ENCODE data around the gene FUT9.

The FUT9 gene

DNA sequence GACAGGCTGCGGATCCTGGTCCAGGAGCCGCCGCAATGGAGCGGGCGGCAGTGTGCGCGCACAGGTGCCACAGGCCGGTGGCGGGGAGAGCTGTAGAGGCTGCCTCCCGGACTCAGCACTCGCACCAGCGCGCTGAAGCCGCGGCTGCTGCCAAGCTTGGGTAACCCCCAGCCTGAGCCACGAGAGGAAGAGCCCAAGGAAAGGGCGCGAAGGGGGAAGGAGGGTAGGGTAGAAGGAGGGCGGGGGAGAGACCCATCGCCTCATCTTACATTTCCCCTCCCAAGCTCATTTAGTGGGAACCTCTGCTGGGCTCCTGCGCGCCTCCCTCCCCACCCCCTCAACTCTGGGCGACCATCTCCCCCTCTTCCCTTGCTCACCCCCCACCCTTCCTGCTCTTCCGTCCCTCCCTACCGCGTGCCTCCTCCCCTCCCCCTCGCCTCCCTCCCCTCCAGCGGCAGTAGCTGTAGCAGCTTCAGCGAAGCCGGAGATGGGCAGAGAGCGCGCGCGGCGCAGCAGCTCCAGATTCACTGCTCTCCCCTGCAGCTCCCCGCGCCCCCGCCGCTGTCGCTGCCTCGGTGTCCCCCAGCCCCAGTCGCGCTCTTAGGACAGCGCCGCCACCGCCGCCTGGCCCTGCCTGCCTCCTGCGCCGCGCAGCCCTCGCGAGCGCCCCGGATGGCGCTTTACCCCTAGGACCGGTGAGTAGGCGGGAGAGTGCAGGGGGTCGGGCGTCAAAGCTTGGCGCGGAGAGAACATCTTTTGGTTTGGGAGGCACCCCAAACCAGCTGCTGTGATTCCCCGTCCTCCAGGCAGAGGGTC lies at the start of gene FUT9:
TSS of gene FUT9 (plus strand) at position 457 of the 816 bp plus-strand sequence. CDS start 187,182 bp downstream, outside the sequence.
- Mint-ChIP-seq H3K4me3 (no peak within 1 kb of the TSS), H3K27ac (no peak within 1 kb of the TSS), H3K9me3 (no peaks in the 10 kb centered on the region)

DNA sequence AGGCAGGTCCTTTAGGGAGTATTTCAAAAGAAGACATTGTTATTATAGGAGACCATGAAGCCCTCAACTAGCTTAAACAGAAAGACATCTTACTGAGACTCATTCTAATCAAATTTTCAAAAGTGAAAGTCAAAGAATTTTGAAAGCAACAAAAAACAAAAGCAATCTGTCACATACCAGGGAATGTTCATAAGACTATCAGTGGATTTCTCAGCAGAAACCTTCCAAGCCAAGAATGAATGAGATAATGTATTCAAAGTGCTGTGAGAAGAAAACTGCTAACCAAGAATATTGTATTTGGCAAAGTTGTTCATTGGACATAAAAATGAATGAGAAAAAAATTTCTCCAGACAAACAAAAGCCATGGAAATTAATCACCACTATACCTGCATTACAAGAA lies 48.2 kb upstream of the FUT9 start:
- no peak overlapping the region for H3K4me3 Mint-ChIP-seq
- no peaks in the 10 kb centered on the region for H3K36me3 Mint-ChIP-seq (ENCODE audit: low read depth)
- peaks cover 6% of the 10 kb centered on the region for H3K9me3 Mint-ChIP-seq
- H3K4me1 Mint-ChIP-seq (ENCODE audit: low read depth) = no peaks in the 10 kb centered on the region
- H3K27ac Mint-ChIP-seq = no peak overlapping the region
- no peaks in the 10 kb centered on the region for H3K27me3 Mint-ChIP-seq

More for the DNA sequence above, at the start of gene FUT9:
- peaks cover 37% of the 10 kb centered on the region for H3K27me3 Mint-ChIP-seq
- H3K36me3 Mint-ChIP-seq (ENCODE audit: low read depth) = no peaks in the 10 kb centered on the region
- no peaks in the 10 kb centered on the region for H3K4me1 Mint-ChIP-seq (ENCODE audit: low read depth)

DNA sequence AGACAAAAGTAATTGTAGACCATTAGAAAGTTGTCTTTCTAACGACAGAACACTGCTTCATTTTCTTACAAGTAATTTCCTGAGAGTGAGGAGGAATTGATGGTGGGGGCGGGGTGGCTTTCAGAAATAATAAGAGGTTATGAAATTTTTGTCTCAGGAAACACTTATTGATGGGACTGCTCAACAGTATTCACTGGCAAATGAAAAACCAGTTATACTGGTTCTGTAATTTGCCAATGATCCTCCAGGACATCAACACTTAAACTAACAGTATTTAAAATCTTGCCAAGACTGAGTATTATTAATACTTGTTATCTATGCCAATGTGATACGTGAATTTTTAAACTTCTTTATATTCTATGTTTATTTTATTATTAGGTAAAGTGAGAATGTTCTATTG lies 41.8 kb upstream of the FUT9 start:
- H3K9me3 Mint-ChIP-seq = peaks cover 4% of the 10 kb centered on the region
- no peak overlapping the region for H3K27ac Mint-ChIP-seq
- H3K4me3 Mint-ChIP-seq = no peak overlapping the region
- H3K36me3 Mint-ChIP-seq (ENCODE audit: low read depth) = no peaks in the 10 kb centered on the region
- H3K27me3 Mint-ChIP-seq = no peaks in the 10 kb centered on the region
- no peaks in the 10 kb centered on the region for H3K4me1 Mint-ChIP-seq (ENCODE audit: low read depth)

DNA sequence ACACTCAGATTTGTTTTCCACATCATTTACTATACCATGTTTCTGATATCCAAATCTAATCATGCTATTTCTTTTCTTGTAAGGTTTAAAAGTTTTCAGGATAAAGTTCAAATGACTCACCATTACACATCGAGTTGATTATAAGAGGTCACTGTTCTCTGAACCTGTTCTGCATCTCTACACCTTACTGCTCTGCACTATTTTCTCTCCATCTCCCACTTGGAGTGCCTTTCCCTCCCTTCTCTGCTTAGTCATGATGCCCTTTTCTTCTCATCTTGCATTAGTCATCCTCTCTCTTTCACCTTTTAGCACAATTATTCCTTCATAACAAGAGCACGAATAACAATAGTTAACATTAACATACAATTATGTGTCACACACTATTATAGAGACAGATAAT lies 37.5 kb upstream of the FUT9 start:
- Mint-ChIP-seq H3K4me1 (ENCODE audit: low read depth) (no peaks in the 10 kb centered on the region), H3K27ac (no peak overlapping the region), H3K9me3 (peaks cover 4% of the 10 kb centered on the region), H3K36me3 (ENCODE audit: low read depth) (no peaks in the 10 kb centered on the region), H3K4me3 (no peak overlapping the region), H3K27me3 (no peaks in the 10 kb centered on the region)

DNA sequence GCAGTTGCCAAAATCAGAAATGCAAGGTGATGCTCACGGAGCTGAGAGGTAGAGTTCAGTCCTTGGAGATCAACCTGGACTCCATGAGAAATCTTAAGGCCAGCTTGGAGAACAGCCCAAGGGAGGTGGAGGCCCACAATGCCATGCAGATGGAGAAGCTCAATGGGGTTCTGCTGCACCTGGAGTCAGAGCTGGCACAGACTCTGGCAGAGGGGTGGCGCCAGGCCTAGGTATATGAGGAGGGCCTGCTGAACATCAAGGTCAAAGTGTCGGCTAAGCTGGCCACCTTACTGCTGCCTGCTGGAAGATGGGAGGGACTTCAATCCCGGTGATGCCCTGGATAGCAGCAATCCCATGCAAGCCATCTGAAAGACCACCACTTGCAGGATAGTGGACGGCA lies 23.9 kb upstream of the FUT9 start:
- Mint-ChIP-seq H3K9me3 (peaks cover 25% of the 10 kb centered on the region), H3K27me3 (no peaks in the 10 kb centered on the region), H3K4me1 (ENCODE audit: low read depth) (no peaks in the 10 kb centered on the region), H3K4me3 (no peak overlapping the region), H3K36me3 (ENCODE audit: low read depth) (no peaks in the 10 kb centered on the region), H3K27ac (no peak overlapping the region)

DNA sequence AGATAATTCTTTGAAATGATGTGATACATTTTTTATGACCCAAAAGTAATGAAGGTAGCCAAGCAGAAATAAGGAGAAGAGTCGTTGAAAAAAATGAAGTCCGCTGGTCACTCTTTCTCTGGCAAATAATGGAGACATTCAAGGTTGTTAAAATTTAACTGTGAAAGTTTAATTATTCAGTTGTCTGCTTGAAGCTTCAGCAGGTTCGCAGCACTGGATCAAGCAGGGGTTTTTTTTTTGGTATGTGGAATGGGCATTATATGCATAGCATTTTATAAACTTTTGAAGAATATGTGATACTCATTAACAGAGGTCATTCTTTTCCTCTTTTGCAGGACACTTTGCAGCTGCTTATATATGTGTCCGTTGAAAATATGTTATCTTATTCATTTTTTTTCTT lies 21.6 kb upstream of the FUT9 start:
- Mint-ChIP-seq H3K9me3 (peaks cover 27% of the 10 kb centered on the region), H3K36me3 (ENCODE audit: low read depth) (no peaks in the 10 kb centered on the region), H3K27me3 (no peaks in the 10 kb centered on the region), H3K27ac (no peak overlapping the region), H3K4me3 (no peak overlapping the region), H3K4me1 (ENCODE audit: low read depth) (no peaks in the 10 kb centered on the region)

DNA sequence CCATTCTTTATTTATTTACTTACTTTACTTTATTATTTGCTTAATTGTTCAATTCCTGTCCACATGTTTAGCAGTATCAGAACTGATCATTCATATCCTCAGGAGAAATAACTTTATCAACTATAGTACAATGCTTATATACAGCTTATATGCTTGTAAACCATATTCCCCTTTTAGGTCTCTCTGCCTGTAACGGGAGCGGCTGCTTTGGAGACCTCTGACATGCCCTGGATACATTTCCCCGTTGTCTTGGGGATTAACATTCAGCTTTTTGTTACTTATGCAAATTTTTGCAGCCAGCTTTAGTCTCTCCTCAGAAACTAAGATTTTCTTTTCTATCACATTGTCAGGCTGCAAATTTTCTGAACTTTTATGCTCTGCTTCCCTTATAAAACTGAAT lies 17.6 kb upstream of the FUT9 start:
- H3K27me3 Mint-ChIP-seq = no peaks in the 10 kb centered on the region
- H3K9me3 Mint-ChIP-seq = peaks cover 12% of the 10 kb centered on the region
- H3K36me3 Mint-ChIP-seq (ENCODE audit: low read depth) = no peaks in the 10 kb centered on the region
- H3K4me3 Mint-ChIP-seq = no peak overlapping the region
- no peak overlapping the region for H3K27ac Mint-ChIP-seq
- no peaks in the 10 kb centered on the region for H3K4me1 Mint-ChIP-seq (ENCODE audit: low read depth)

DNA sequence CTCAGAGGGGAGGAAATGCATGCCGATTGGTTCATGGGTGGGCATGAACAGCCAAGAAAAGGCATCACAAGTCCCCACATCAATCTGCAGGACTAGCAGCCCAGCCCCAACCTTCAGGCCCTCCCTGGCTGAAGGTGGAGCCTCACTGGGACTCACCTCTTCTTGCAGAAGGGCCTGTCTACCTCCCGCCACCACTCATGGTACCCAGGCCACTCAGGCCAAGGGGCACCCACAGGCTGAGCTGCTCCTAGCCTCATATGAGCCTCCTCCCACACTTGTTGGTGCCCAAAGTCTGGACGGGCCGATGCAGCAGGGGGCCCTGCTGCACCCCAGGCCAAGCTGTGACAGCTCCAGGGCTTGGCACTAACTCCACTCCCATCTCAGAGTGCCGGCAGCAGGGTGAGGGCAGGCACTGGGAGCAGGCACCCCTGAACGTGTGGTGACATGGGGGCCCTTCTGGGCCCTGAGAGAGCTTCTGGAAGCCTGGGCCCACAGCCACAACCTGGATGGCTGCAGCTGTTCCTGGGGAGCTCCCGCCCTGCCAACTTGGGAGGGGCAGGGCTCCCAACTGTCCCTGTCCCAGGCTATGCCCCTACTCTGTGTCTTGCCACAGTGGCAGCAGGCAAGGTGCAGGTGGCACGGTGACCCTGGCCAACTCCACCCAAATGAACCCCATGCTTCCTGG lies 13.7 kb upstream of the FUT9 start:
- no peak overlapping the region for H3K27ac Mint-ChIP-seq
- no peak overlapping the region for H3K4me3 Mint-ChIP-seq
- H3K36me3 Mint-ChIP-seq (ENCODE audit: low read depth) = no peaks in the 10 kb centered on the region
- no peaks in the 10 kb centered on the region for H3K4me1 Mint-ChIP-seq (ENCODE audit: low read depth)
- H3K27me3 Mint-ChIP-seq = no peaks in the 10 kb centered on the region
- H3K9me3 Mint-ChIP-seq = peaks cover 10% of the 10 kb centered on the region

DNA sequence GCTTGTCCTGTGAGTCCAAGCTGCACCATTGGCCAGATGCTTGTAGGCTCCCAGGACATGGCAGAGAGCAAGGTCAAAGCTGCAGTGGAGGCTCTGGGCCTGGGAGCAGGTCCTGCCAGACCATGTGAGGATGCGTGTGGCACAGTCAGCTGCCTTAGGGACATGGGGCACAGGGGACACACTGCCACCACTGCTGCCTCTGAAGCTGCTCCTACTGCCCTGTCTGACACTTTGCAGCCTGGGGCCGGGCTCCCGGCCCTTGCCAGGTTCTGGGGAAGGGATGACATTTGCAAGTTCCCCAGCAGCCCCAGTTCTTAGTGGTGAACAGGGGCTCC lies 13.2 kb upstream of the FUT9 start:
- H3K4me1 Mint-ChIP-seq (ENCODE audit: low read depth) = no peaks in the 10 kb centered on the region
- H3K9me3 Mint-ChIP-seq = peaks cover 10% of the 10 kb centered on the region
- no peaks in the 10 kb centered on the region for H3K36me3 Mint-ChIP-seq (ENCODE audit: low read depth)
- H3K27ac Mint-ChIP-seq = no peak overlapping the region
- no peak overlapping the region for H3K4me3 Mint-ChIP-seq
- H3K27me3 Mint-ChIP-seq = no peaks in the 10 kb centered on the region

DNA sequence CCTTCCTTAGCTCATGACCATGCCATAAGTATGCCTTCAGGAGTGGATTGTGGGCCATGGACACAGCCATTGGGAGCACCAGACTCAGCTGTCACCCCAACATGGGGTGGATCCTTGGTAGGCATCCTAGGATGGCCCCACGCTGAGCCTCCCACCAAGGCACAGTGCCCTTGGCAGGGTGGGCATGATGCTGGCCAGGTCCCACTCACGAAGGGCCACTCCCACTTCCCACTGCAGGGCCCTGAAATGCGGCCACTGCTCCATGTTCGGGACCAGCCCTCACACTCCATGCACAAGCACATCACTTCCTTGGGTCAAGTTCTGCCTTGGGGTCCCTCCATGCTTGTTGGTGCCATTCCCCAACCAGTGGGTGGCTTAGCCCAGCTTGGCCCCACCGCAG lies 12.9 kb upstream of the FUT9 start:
- H3K9me3 Mint-ChIP-seq = peaks cover 10% of the 10 kb centered on the region
- no peaks in the 10 kb centered on the region for H3K27me3 Mint-ChIP-seq
- H3K4me1 Mint-ChIP-seq (ENCODE audit: low read depth) = no peaks in the 10 kb centered on the region
- H3K36me3 Mint-ChIP-seq (ENCODE audit: low read depth) = no peaks in the 10 kb centered on the region
- no peak overlapping the region for H3K4me3 Mint-ChIP-seq
- no peak overlapping the region for H3K27ac Mint-ChIP-seq

DNA sequence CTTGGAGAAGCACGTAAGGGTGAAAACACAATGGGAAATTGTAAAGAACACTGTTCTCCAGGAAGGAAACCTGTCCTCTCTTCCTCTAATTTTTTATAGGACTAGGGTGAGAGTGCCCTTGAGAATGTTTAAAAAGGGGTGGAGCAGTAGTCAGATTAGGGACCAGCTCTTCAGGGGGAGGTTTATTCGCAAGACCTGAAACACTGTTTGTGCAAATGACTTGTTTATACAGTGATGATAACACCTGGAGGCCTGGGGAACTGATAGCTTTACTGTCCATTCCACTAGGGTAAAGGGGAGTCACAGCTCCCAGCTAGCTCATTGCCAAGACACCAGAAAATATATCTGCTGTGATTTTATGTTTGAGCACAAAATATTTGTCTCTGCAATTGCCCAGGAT lies 8.1 kb upstream of the FUT9 start:
- Mint-ChIP-seq H3K4me1 (ENCODE audit: low read depth) (no peaks in the 10 kb centered on the region), H3K27me3 (no peaks in the 10 kb centered on the region), H3K36me3 (ENCODE audit: low read depth) (no peaks in the 10 kb centered on the region), H3K4me3 (no peak overlapping the region), H3K27ac (no peak overlapping the region), H3K9me3 (no peaks in the 10 kb centered on the region)

DNA sequence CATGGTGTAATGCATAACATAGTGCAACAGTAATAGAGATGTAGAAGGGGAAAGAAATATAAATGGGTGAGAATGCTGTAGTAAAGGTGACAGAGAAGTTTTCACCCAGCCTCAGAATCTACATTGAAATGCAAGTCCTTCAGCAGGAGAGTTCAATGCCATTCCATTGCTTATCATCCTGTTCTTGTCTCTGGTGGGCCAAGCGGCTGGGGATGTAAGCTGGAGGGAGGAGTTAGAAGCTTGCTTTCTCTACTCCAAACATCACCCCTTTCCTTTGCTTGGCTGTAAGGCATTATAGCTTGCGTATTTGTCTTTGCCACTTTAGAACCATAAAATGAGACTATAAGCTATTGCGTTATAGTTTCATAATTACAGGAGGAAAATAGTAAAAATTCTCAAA lies 2.2 kb upstream of the FUT9 start:
- Mint-ChIP-seq H3K4me3 (no peak overlapping the region), H3K27me3 (peaks cover 37% of the 10 kb centered on the region), H3K4me1 (ENCODE audit: low read depth) (no peaks in the 10 kb centered on the region), H3K27ac (no peak overlapping the region), H3K9me3 (no peaks in the 10 kb centered on the region), H3K36me3 (ENCODE audit: low read depth) (no peaks in the 10 kb centered on the region)

DNA sequence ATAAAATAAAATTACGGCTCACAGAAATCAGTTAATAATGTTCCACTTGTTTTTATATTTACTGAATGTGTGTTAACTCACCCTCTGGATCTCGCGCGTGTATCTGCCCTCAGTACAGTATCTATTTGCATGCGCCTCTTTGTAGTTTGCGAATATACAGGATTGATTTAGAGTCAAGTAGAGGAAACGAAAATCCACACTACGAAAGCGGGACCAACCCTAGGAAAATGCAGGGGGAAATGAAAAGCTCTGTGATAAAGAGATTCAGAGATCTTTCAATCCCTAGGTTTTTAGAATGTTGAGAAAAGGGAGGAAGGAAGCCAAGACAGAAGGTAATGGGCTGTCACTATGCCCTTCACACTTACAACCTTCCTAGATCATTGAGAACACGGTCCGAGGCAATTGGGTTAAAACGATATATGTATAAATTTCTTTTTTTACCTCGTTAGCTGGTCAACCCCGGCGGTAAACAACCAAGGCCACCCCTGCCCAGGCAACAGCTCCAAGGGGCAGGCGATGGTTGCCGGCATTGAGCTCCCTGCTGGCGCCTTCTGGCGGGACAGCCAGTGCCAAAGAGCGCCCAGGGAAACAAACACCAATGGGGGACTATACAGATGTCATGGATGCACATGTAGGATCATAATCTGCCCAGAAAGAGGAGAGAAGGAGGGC lies 792 bp upstream of the FUT9 start:
- peaks cover 37% of the 10 kb centered on the region for H3K27me3 Mint-ChIP-seq
- no peaks in the 10 kb centered on the region for H3K4me1 Mint-ChIP-seq (ENCODE audit: low read depth)
- H3K9me3 Mint-ChIP-seq = no peaks in the 10 kb centered on the region
- H3K4me3 Mint-ChIP-seq = no peak overlapping the region
- no peak overlapping the region for H3K27ac Mint-ChIP-seq
- no peaks in the 10 kb centered on the region for H3K36me3 Mint-ChIP-seq (ENCODE audit: low read depth)

DNA sequence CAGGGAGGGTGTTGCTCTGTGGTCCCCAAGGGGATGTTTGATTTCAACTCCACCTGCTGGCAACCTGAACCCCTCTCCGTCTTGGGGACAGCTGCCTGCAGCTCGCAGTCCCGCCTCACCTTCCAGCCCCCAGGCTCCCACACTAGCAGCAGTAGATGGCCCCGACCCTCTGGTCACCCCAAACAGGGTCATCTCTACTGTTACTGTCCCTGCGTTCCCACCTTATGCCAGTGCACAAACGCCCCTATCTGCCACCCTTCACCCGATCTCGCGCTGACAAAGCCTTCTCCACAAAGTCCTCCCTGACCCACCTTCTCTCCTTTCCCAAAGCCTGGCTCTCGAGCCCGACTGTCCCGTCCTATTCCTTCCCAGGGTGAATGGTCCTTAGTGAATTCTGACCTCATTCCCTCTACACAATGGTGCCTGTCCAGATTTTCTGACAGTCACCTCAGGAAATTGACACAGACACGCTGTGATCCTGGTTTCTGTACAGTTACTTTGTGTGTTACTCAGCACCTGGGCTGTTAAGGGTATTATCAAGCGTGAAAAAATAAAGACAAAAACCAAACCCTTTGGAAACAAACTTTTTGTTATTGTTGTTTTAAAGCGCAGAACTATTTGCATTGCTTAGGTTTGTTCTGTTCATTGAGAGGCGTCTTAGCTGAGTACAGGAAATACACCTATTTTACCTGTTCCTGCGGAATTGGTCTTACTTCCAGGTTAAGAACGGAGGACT lies 728 bp downstream of the FUT9 start:
- H3K27ac Mint-ChIP-seq = no peak overlapping the region
- no peaks in the 10 kb centered on the region for H3K36me3 Mint-ChIP-seq (ENCODE audit: low read depth)
- H3K4me1 Mint-ChIP-seq (ENCODE audit: low read depth) = no peaks in the 10 kb centered on the region
- H3K9me3 Mint-ChIP-seq = no peaks in the 10 kb centered on the region
- H3K4me3 Mint-ChIP-seq = no peak overlapping the region
- H3K27me3 Mint-ChIP-seq = peaks cover 37% of the 10 kb centered on the region

DNA sequence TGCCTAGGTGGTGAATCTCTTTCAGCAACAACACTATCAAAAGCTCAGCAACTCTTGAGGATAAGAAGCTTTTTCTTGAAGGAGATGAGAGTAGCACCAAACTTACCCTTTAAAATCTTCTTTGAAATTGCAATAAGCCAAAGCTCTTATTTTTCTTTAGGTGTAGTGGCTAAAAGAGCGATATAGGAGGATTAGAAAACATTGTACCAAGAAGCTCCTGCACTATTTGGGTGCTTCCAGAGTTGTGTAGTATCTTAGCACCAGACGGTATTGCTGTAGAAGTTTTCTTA lies 1.2 kb downstream of the FUT9 start:
- H3K4me3 Mint-ChIP-seq = no peak overlapping the region
- peaks cover 37% of the 10 kb centered on the region for H3K27me3 Mint-ChIP-seq
- H3K4me1 Mint-ChIP-seq (ENCODE audit: low read depth) = no peaks in the 10 kb centered on the region
- H3K9me3 Mint-ChIP-seq = no peaks in the 10 kb centered on the region
- no peak overlapping the region for H3K27ac Mint-ChIP-seq
- H3K36me3 Mint-ChIP-seq (ENCODE audit: low read depth) = no peaks in the 10 kb centered on the region
